Breast epithelium (tissue), 4 donors: Measurements from ENCODE around the gene LDLRAD4. TPM values are rescaled to one million over a fixed set of nuclear protein-coding genes. Genes with fewer than 3 reads are reported as not detected.

Source experiments
- DNase-seq, 2 donors: peaks; one replicate each; pipeline ENCODE4 v3.0.0-alpha.2; 2019; ENCODE audit warnings: low spot score in 2 of 2
- H3K27ac ChIP-seq, 2 donors: fragments of 200-600 bp; sonication (generic) in 1 of 2; one replicate each; pipeline ENCODE4 v1.5.1; 2016 to 2019; ENCODE audit warnings: mild to moderate bottlenecking in 1 of 2
- H3K27me3 ChIP-seq, 2 donors: fragments of 200-600 bp; sonication (generic) in 1 of 2; one replicate each; pipeline versions ENCODE4 v1.5.1 to v1.6.0; 2017 to 2019; ENCODE audit warnings: control low read depth in 1 of 2, mild to moderate bottlenecking in 1 of 2
- H3K36me3 ChIP-seq: fragments of 200-600 bp; one replicate; pipeline ENCODE4 v1.5.1; 2019
- H3K4me1 ChIP-seq, 2 donors: fragments of 200-600 bp; sonication (generic); one replicate each; pipeline ENCODE4 v1.5.1; 2016 to 2019; ENCODE audit warnings: control low read depth in 1 of 2
- H3K4me3 ChIP-seq, 3 donors: fragments of 200-600 bp; sonication (generic); 1 replicate in 2 of 3; 2 replicates in 1 of 3; pipeline ENCODE4 v1.5.1; 2016 to 2019; ENCODE audit warnings: mild to moderate bottlenecking in 3 of 3, moderate library complexity in 2 of 3
- H3K9me3 ChIP-seq, 2 donors: fragments of 200-600 bp; sonication (generic) in 1 of 2; one replicate each; pipeline ENCODE4 v1.5.1; 2016 to 2019; ENCODE audit warnings: control low read depth in 1 of 2
- POLR2A ChIP-seq: fragments of 450-650 bp; IDR thresholded peaks from one replicate; pipeline ENCODE4 v1.6.1; 2016; ENCODE audit warnings: antibody characterized with exemption, mild to moderate bottlenecking, moderate library complexity
- POLR2AphosphoS5 ChIP-seq, 3 donors: sonication (generic); formaldehyde crosslinking; IDR thresholded peaks; one replicate each; pipeline ENCODE4 v1.6.1; 2017; ENCODE audit warnings: antibody characterized with exemption in 3 of 3
- intact Hi-C: fragments of 100-400 bp; cut with DNase I; formaldehyde crosslinking; loops from one replicate; pipeline ENCODE4 v1.15.1; 2023; ENCODE audit warnings: low total_unique reads
- total RNA-seq, 3 donors: library from RNA; depleted of rRNA; stranded (reverse); fragments of >200 nt; gene quantifications; one replicate each; pipeline ENCODE4 v1.1.0, GENCODE V29; 2016
- TF ChIP-seq, protein P1 (sequence below), 3 donors: fragments of 450-650 bp; IDR thresholded peaks; one replicate each; pipeline ENCODE4 v1.5.1; 2016 to 2017; ENCODE audit warnings: antibody characterized with exemption in 3 of 3, mild to moderate bottlenecking in 3 of 3, moderate library complexity in 3 of 3

Gene LDLRAD4
- total RNA-seq, 3 donors from 2014 or later, result 28.5 to 94.3 (median 42.9) TPM

DNA sequence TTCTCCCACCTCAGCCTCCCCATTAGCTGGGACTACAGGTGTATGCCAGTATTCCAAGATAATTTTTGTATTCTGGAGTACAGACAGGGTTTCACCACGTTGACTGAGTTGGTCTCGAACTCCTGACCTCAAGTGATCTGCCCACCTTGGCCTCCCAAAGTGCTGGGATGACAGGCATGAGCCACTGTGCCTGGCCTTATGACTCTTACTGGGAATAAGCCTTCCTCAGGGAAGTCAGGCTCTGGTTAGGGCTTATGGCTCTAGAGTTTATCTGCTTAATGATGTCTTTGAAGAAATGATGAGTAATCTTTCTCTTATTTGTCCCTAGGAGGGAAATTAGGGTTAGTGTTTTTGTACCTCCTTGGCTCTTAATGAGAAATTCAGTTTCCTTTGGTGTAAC lies 320.1 kb downstream of the LDLRAD4 start:
- Histone ChIP-seq H3K4me3 (no peak overlapping the region), H3K27me3 (no peaks in the 10 kb centered on the region), H3K4me1 (peaks cover 3 to 7% of the 10 kb centered on the region in 2 donors), H3K36me3 (no peaks in the 10 kb centered on the region), H3K27ac (peak overlapping the region; percentile 34 to 63), H3K9me3 (no peaks in the 10 kb centered on the region)
- no peak for TF ChIP-seq POLR2AphosphoS5 (IDR thresholded peaks at IDR 0.05)
- TF ChIP-seq POLR2A, result no peak
- TF ChIP-seq, protein P1, sequence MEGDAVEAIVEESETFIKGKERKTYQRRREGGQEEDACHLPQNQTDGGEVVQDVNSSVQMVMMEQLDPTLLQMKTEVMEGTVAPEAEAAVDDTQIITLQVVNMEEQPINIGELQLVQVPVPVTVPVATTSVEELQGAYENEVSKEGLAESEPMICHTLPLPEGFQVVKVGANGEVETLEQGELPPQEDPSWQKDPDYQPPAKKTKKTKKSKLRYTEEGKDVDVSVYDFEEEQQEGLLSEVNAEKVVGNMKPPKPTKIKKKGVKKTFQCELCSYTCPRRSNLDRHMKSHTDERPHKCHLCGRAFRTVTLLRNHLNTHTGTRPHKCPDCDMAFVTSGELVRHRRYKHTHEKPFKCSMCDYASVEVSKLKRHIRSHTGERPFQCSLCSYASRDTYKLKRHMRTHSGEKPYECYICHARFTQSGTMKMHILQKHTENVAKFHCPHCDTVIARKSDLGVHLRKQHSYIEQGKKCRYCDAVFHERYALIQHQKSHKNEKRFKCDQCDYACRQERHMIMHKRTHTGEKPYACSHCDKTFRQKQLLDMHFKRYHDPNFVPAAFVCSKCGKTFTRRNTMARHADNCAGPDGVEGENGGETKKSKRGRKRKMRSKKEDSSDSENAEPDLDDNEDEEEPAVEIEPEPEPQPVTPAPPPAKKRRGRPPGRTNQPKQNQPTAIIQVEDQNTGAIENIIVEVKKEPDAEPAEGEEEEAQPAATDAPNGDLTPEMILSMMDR (IDR thresholded peaks at IDR 0.05), result no peak
- DNase-seq, result no peak
- intact Hi-C loops, result no loop called here

DNA sequence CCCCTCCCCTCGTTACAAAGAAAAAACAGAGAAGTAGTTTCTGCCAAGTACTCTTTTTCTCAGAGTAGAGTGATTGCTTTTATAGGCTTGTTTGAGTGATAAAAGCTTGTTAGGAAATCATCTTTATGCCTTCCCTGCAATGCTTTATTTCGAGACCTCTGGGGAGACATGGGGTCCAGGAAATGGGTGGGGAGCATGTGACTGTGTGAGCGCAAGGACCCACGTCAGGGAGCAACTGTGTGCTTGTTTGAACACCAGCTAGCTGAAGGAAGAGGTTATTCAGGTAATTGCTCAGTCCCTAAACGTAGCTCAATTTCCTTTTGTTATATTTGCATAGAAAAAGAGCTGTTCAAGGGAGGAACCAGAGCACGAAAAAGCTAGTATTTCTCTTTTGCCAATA lies 320.5 kb downstream of the LDLRAD4 start:
- H3K27ac ChIP-seq, result peak overlapping the region; percentile 34 to 63
- no peaks in the 10 kb centered on the region for H3K36me3 ChIP-seq
- intact Hi-C loops, result no loop called here
- H3K4me1 ChIP-seq, result peaks cover 3 to 7% of the 10 kb centered on the region in 2 donors
- DNase-seq, result no peak
- H3K9me3 ChIP-seq, result no peaks in the 10 kb centered on the region
- TF ChIP-seq, protein P1 (IDR thresholded peaks at IDR 0.05), result no peak
- TF ChIP-seq POLR2A, result no peak
- TF ChIP-seq POLR2AphosphoS5 (IDR thresholded peaks at IDR 0.05), result peak in 1 of 3 donors; percentile 51
- H3K27me3 ChIP-seq, result no peaks in the 10 kb centered on the region
- no peak overlapping the region for H3K4me3 ChIP-seq

DNA sequence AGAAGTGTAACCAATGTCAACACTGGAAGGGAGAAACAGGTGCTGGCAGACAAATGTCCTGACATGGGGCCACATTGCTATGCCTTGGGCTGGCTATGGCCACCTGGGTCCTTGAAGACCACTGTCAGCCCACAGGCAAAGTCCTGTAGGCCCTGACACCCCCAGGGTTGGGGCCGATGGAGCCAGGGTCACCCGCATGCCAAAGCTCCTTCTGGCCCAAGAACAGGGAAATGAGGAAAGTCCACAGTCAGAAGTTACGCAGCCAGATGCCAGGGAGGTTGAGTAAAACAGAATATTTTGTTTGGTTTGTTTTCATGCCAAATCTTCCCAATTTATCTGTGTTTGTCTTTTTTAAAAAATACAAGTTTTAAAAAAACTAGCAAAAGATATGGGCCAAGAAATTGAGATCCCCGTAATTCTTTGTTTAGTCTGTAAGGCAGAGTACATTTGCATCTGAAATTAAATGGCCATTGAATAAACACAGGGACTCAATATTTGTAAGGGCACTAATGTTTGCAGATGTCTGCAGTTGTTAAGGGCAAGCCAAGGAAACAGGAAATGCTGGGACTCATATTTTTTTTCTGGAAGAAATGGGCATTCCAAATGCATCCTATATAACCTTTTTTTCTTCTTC lies 321.4 kb downstream of the LDLRAD4 start:
- no peak for DNase-seq
- Histone ChIP-seq H3K27ac (peak overlapping the region; percentile 34 to 63), H3K4me1 (peaks cover 3 to 7% of the 10 kb centered on the region in 2 donors), H3K4me3 (no peak overlapping the region), H3K9me3 (no peaks in the 10 kb centered on the region), H3K36me3 (no peaks in the 10 kb centered on the region), H3K27me3 (no peaks in the 10 kb centered on the region)
- TF ChIP-seq POLR2AphosphoS5 (IDR thresholded peaks at IDR 0.05), result no peak
- no peak for TF ChIP-seq POLR2A
- TF ChIP-seq, protein P1 (IDR thresholded peaks at IDR 0.05), result no peak
- intact Hi-C loops, result no loop called here

DNA sequence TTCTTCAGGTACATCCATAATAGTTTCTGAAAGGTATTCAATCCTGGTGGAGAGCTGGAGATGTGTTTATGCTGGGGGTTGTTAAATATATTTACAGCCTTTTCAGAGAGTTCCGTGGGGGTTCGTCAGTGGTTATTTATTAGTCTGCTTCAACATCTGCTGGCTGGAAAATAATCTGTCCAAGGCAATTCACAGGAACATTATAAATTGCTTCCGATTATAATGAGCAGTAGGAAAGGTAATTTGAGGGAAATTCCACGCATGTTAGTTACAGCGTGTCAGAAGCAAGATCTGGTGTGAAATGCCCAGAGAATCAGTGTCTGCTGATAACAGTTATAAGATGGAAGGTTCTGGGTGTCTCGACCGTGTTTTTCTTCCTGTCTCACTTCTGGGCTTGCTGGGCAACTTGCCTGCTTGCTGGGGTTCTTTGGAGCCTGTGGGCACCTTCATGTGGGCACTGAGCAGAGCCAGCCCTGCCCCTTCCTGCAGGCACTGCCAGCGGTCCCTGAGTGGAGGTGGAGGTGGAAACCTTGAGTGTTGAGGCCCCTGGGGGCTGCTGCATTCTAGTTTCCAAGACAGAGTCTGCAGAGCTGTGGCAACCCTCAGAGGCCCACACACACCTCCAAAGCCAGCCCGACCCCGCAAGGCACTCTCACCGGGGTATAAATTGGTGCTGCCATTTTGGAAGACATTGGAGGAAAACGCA lies 322.1 kb downstream of the LDLRAD4 start:
- H3K4me1 ChIP-seq, result peaks cover 3 to 7% of the 10 kb centered on the region in 2 donors
- no peaks in the 10 kb centered on the region for H3K27me3 ChIP-seq
- TF ChIP-seq, protein P1 (IDR thresholded peaks at IDR 0.05), result no peak
- TF ChIP-seq POLR2AphosphoS5 (IDR thresholded peaks at IDR 0.05) (no peak), POLR2A (no peak)
- no peak for DNase-seq
- H3K4me3 ChIP-seq, result no peak overlapping the region
- intact Hi-C loops, result no loop called here
- H3K9me3 ChIP-seq, result no peaks in the 10 kb centered on the region
- peak overlapping the region in 1 of 2 donors; percentile 27 for H3K27ac ChIP-seq
- H3K36me3 ChIP-seq, result no peaks in the 10 kb centered on the region
